Retinal pigment epithelial cell (primary cell): ENCODE data around the gene ENO2.

ENCODE experiments used
- DNase-seq: peaks from one replicate; pipeline ENCODE4 v3.0.0-alpha.2; 2010; ENCODE audit warnings: low read depth
- H3K4me3 ChIP-seq: 2 replicates; pipeline ENCODE4 v1.5.1; 2011; ENCODE audit warnings: mild to moderate bottlenecking, low read length, control low read depth, moderate library complexity
- CTCF ChIP-seq: conservative IDR thresholded peaks from 2 replicates; pipeline ENCODE4 v1.5.1; 2011; ENCODE audit warnings: low read depth, low read length, control low read depth, inconsistent platforms

The ENO2 gene

GRCh38 chr12:6955108-6956020 is 41.0 kb downstream of the ENO2 start:
- DNase-seq = no peak
- TF ChIP-seq CTCF = no peak
- H3K4me3 ChIP-seq = no peak overlapping the region

- no peak for DNase-seq
- no peak for TF ChIP-seq CTCF
- no peak overlapping the region for H3K4me3 ChIP-seq
Measured at GRCh38 chr12:6956021-6956727, 41.8 kb downstream of the ENO2 start.

GRCh38 chr12:6957151-6957701 is 42.8 kb downstream of the ENO2 start:
- no peak for DNase-seq
- no peak overlapping the region for H3K4me3 ChIP-seq
- no peak for TF ChIP-seq CTCF

GRCh38 chr12:6957741-6958608 is 43.6 kb downstream of the ENO2 start:
- no peak for TF ChIP-seq CTCF
- no peak for DNase-seq
- H3K4me3 ChIP-seq = no peak overlapping the region

GRCh38 chr12:6958609-6959057 is 44.3 kb downstream of the ENO2 start:
- TF ChIP-seq CTCF = no peak
- no peak for DNase-seq
- no peak overlapping the region for H3K4me3 ChIP-seq

GRCh38 chr12:6959058-6959804 is 44.9 kb downstream of the ENO2 start:
- no peak for DNase-seq
- H3K4me3 ChIP-seq = no peak overlapping the region
- no peak for TF ChIP-seq CTCF
